GM23338 (cell line): ENCODE data around the gene CCNI2. TPM values are rescaled to one million over a fixed set of nuclear protein-coding genes. Genes with fewer than 3 reads are reported as not detected.

Source experiments
- ATAC-seq: fragments of 200-7000 bp; cut with Tn5 transposase; 3 replicates; pipeline ENCODE4 v1.9.1; 2020
- DNase-seq: peaks from one replicate; pipeline ENCODE4 v3.0.0-alpha.2; 2015; ENCODE audit warnings: low spot score
- H2AFZ ChIP-seq: fragments of 200-600 bp; sonication (generic); 2 replicates; pipeline ENCODE4 v1.8.0; 2016; ENCODE audit warnings: antibody characterized with exemption, mild to moderate bottlenecking, moderate library complexity
- H3F3A ChIP-seq: fragments of 200-600 bp; sonication (generic); replicated peaks from 2 replicates; pipeline ENCODE4 v1.8.0; 2017; ENCODE audit warnings: antibody characterized with exemption, mixed run types, low read depth
- H3K27ac ChIP-seq: fragments of 200-600 bp; sonication (generic); 2 replicates; pipeline ENCODE4 v1.6.1; 2016; ENCODE audit warnings: low read depth
- H3K27me3 ChIP-seq: fragments of 200-600 bp; sonication (generic); 2 replicates; pipeline ENCODE4 v1.8.0; 2016; ENCODE audit warnings: mild to moderate bottlenecking, mixed run types, moderate library complexity; ENCODE audit not compliant: insufficient read depth
- H3K36me3 ChIP-seq: fragments of 200-600 bp; sonication (generic); 2 replicates; pipeline ENCODE4 v1.8.0; 2016; ENCODE audit warnings: mild to moderate bottlenecking; ENCODE audit not compliant: insufficient read depth
- H3K4me1 ChIP-seq: fragments of 200-600 bp; sonication (generic); 2 replicates; pipeline ENCODE4 v1.8.0; 2016; ENCODE audit warnings: mild to moderate bottlenecking, moderate library complexity; ENCODE audit not compliant: insufficient read depth
- H3K4me2 ChIP-seq: fragments of 200-600 bp; sonication (generic); 2 replicates; pipeline ENCODE4 v1.7.1; 2017; ENCODE audit warnings: mixed run types
- H3K4me3 ChIP-seq: fragments of 200-600 bp; sonication (generic); 2 replicates; pipeline ENCODE4 v1.6.1; 2016; ENCODE audit warnings: mixed run types
- H3K79me2 ChIP-seq: fragments of 200-600 bp; sonication (generic); replicated peaks from 2 replicates; pipeline ENCODE4 v1.8.0; 2017; ENCODE audit warnings: mild to moderate bottlenecking; ENCODE audit not compliant: insufficient read depth
- H3K9me2 ChIP-seq: fragments of 200-600 bp; sonication (generic); 2 replicates; pipeline ENCODE4 v1.8.0; 2017; ENCODE audit not compliant: insufficient read depth
- H4K20me1 ChIP-seq: fragments of 200-600 bp; sonication (generic); replicated peaks from 2 replicates; pipeline ENCODE4 v1.8.0; 2017; ENCODE audit warnings: mild to moderate bottlenecking; ENCODE audit not compliant: insufficient read depth
- H3K27ac Mint-ChIP-seq: 2 replicates; pipeline ENCODE4 v1.8.0; 2020; ENCODE audit warnings: inconsistent platforms, mild to moderate bottlenecking, moderate library complexity, mixed read lengths
- H3K27me3 Mint-ChIP-seq: 3 replicates; pipeline ENCODE4 v1.8.0; 2022; ENCODE audit warnings: low read depth, mild to moderate bottlenecking, moderate library complexity, mixed read lengths, inconsistent platforms; ENCODE audit not compliant: insufficient read depth, poor library complexity
- H3K36me3 Mint-ChIP-seq: 3 replicates; pipeline ENCODE4 v1.8.0; 2021; ENCODE audit warnings: low read depth, mild to moderate bottlenecking, inconsistent platforms, moderate library complexity, mixed read lengths
- H3K4me1 Mint-ChIP-seq: 3 replicates; pipeline ENCODE4 v1.8.0; 2020; ENCODE audit warnings: mild to moderate bottlenecking, inconsistent platforms, mixed read lengths
- H3K4me3 Mint-ChIP-seq: 3 replicates; pipeline ENCODE4 v1.8.0; 2021; ENCODE audit warnings: moderate library complexity, mild to moderate bottlenecking, inconsistent platforms, mixed read lengths
- H3K9me3 Mint-ChIP-seq: 3 replicates; pipeline ENCODE4 v1.8.0; 2020; ENCODE audit warnings: moderate library complexity, mild to moderate bottlenecking, inconsistent platforms, mixed read lengths
- CREB1 ChIP-seq: fragments of 250-450 bp; sonication (Bioruptor Pico); IDR thresholded peaks from 2 replicates; pipeline ENCODE4 v1.5.0; 2020; ENCODE audit warnings: low read depth, mild to moderate bottlenecking, moderate library complexity
- CTCF ChIP-seq, 2 experiments: fragments of 200-600 bp in 1 of 2; sonication (generic) in 1 of 2; conservative IDR thresholded peaks; 2 replicates each; pipeline versions ENCODE4 v1.5.1 to v1.6.1; 2016 to 2017; ENCODE audit warnings: antibody characterized with exemption in 2 of 2, low read depth in 2 of 2, mild to moderate bottlenecking in 2 of 2, moderate library complexity in 1 of 2
- ETS1 ChIP-seq: IDR thresholded peaks from 2 replicates; pipeline ENCODE4 v1.6.1; 2016; ENCODE audit warnings: antibody characterized with exemption
- EZH2 ChIP-seq: fragments of 200-600 bp; sonication (generic); IDR thresholded peaks from one replicate; pipeline ENCODE4 v1.8.0; 2017; ENCODE audit warnings: antibody characterized with exemption, mild to moderate bottlenecking, low read depth; ENCODE audit not compliant: unreplicated experiment
- EZH2phosphoT487 ChIP-seq: fragments of 200-600 bp; sonication (generic); IDR thresholded peaks from one replicate; pipeline ENCODE4 v1.8.1; 2018; ENCODE audit warnings: antibody characterized with exemption; ENCODE audit not compliant: unreplicated experiment
- JUNB ChIP-seq: IDR thresholded peaks from one replicate; pipeline ENCODE4 v1.6.1; 2016; ENCODE audit warnings: antibody characterized with exemption; ENCODE audit not compliant: unreplicated experiment
- NANOG ChIP-seq: IDR thresholded peaks from 2 replicates; pipeline ENCODE4 v1.6.1; 2016; ENCODE audit warnings: antibody characterized with exemption, borderline replicate concordance
- POLR2AphosphoS5 ChIP-seq: IDR thresholded peaks from 2 replicates; pipeline ENCODE4 v1.6.1; 2016; ENCODE audit warnings: antibody characterized with exemption, low read depth
- STAT1 ChIP-seq: IDR thresholded peaks from one replicate; pipeline ENCODE4 v1.6.1; 2016; ENCODE audit warnings: antibody characterized with exemption; ENCODE audit not compliant: unreplicated experiment
- ZNF114 ChIP-seq: fragments of 250-450 bp; sonication (Bioruptor Pico); IDR thresholded peaks from 2 replicates; pipeline ENCODE4 v1.5.0; 2020; ENCODE audit warnings: mild to moderate bottlenecking, moderate library complexity
- ZNF331 ChIP-seq: fragments of 250-450 bp; sonication (Bioruptor Pico); IDR thresholded peaks from 2 replicates; pipeline ENCODE4 v1.5.0; 2020; ENCODE audit warnings: low read depth, mild to moderate bottlenecking, moderate library complexity
- ZNF462 ChIP-seq: fragments of 250-450 bp; sonication (Bioruptor Pico); IDR thresholded peaks from 2 replicates; pipeline ENCODE4 v1.5.0; 2020; ENCODE audit warnings: mild to moderate bottlenecking, moderate library complexity
- polyA plus RNA-seq: library from polyadenylated mRNA; unstranded; fragments of >200 nt; fragmentation: Nextera tagmentation; extraction: Ambion mirVana; gene quantifications from 2 replicates; pipeline ENCODE4 v1.2.1, GENCODE V29; 2016
- total RNA-seq: library from RNA; depleted of rRNA; stranded (reverse); fragments of >200 nt; shearing (Covaris generic); gene quantifications from 2 replicates; pipeline ENCODE4 v1.2.3, GENCODE V29; 2014
- TF ChIP-seq, protein P1 (sequence below): IDR thresholded peaks from one replicate; pipeline ENCODE4 v1.6.1; 2018; ENCODE audit warnings: antibody characterized with exemption; ENCODE audit not compliant: unreplicated experiment

Gene CCNI2
- total and polyA plus RNA-seq, 2 experiments from 2014 or later = 0.55 to 2.5 TPM

DNA sequence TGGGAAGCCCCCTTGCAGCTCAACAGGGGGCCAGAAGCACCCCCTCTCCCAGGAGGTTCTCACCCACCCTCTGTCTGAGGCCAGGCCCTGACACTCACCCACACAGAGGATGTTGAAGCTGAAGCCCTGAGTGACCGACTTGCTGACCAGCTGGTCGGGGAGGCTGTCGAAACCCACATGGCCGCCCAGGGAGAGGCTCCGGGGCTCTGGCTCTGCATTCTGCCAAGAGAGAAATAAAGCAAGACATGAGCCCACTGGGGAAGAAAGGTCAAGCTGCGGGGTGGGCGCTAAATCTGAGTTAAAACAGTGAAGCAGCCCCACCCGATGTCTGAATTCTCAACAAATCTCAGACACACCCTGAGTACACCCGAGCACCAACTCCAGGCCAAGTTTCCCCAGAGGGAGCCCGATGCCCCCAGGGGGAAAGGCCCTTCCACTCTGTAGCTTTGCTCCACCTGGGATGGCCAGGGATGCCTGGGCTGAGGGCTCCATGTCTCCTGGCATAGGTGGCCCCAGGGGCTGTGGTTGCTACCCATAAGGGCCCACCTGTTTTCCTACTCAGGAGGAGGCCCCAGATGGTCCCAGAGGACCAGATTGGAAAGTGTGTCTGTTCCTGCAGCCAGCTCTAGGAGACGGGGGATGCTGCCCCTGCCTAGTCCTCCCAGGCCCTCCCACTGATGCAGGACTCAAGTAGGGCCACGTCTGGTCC is 18.2 kb downstream of the CCNI2 start:
- H3K27ac ChIP-seq = no peak overlapping the region
- no peaks in the 10 kb centered on the region for H3K36me3 ChIP-seq
- H3K4me3 ChIP-seq = no peak overlapping the region
- H3K9me3 Mint-ChIP-seq = no peaks in the 10 kb centered on the region
- TF ChIP-seq JUNB = no peak
- TF ChIP-seq EZH2phosphoT487 = no peak
- no peak for TF ChIP-seq POLR2AphosphoS5
- TF ChIP-seq, protein P1, sequence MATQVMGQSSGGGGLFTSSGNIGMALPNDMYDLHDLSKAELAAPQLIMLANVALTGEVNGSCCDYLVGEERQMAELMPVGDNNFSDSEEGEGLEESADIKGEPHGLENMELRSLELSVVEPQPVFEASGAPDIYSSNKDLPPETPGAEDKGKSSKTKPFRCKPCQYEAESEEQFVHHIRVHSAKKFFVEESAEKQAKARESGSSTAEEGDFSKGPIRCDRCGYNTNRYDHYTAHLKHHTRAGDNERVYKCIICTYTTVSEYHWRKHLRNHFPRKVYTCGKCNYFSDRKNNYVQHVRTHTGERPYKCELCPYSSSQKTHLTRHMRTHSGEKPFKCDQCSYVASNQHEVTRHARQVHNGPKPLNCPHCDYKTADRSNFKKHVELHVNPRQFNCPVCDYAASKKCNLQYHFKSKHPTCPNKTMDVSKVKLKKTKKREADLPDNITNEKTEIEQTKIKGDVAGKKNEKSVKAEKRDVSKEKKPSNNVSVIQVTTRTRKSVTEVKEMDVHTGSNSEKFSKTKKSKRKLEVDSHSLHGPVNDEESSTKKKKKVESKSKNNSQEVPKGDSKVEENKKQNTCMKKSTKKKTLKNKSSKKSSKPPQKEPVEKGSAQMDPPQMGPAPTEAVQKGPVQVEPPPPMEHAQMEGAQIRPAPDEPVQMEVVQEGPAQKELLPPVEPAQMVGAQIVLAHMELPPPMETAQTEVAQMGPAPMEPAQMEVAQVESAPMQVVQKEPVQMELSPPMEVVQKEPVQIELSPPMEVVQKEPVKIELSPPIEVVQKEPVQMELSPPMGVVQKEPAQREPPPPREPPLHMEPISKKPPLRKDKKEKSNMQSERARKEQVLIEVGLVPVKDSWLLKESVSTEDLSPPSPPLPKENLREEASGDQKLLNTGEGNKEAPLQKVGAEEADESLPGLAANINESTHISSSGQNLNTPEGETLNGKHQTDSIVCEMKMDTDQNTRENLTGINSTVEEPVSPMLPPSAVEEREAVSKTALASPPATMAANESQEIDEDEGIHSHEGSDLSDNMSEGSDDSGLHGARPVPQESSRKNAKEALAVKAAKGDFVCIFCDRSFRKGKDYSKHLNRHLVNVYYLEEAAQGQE = no peak
- no peak for TF ChIP-seq ZNF331 (CRISPR knock-in tag)
- TF ChIP-seq EZH2 = no peak
- TF ChIP-seq ZNF114 (CRISPR knock-in tag) = no peak
- no peak for TF ChIP-seq NANOG
- no peak for TF ChIP-seq STAT1
- TF ChIP-seq ZNF462 (CRISPR knock-in tag) = no peak
- no peak for TF ChIP-seq ETS1
- no peak for TF ChIP-seq CREB1 (CRISPR knock-in tag)
- TF ChIP-seq CTCF (conservative IDR thresholded peaks at IDR 0.05; ENCODE audit: low read depth in 2 of 2) = no peak
- no peak overlapping the region for H3K27ac Mint-ChIP-seq
- H3F3A ChIP-seq = no peaks in the 10 kb centered on the region
- no peak overlapping the region for H3K4me2 ChIP-seq
- H3K27me3 Mint-ChIP-seq = peaks cover 10% of the 10 kb centered on the region
- H3K79me2 ChIP-seq = 0 out of 2 replicates have a peak, but pooled peaks cover 4% of the 10 kb centered on the region
- H3K4me1 ChIP-seq = no peaks in the 10 kb centered on the region
- H4K20me1 ChIP-seq = no peaks in the 10 kb centered on the region
- peaks cover 15% of the 10 kb centered on the region; the same call in 1 of the 3 replicates for H3K36me3 Mint-ChIP-seq
- H3K4me1 Mint-ChIP-seq = no peaks in the 10 kb centered on the region
- H2AFZ ChIP-seq = no peak overlapping the region
- no peaks in the 10 kb centered on the region for H3K9me2 ChIP-seq
- H3K4me3 Mint-ChIP-seq = no peak overlapping the region
- no peak for ATAC-seq
- DNase-seq = no peak
- H3K27me3 ChIP-seq = no peaks in the 10 kb centered on the region
